Adrenal gland (tissue), 5 donors: ENCODE measurements around the gene ZNF135.

ENCODE experiments used
- POLR2A ChIP-seq, 2 donors: fragments of 450-650 bp; IDR thresholded peaks; one replicate each; pipeline ENCODE4 v1.6.1; 2017; ENCODE audit warnings: antibody characterized with exemption in 2 of 2, mild to moderate bottlenecking in 2 of 2, moderate library complexity in 1 of 2
- TF ChIP-seq, protein P1 (sequence below), 6 experiments: fragments of 450-650 bp in 4 of 6; fragments of 200-600 bp in 2 of 6; sonication (generic) in 1 of 6; IDR thresholded peaks; 1 replicate in 5 of 6; 2 replicates in 1 of 6; pipeline versions ENCODE4 v1.5.1 to v1.8.0; 2016 to 2021; ENCODE audit warnings: antibody characterized with exemption in 6 of 6, mild to moderate bottlenecking in 2 of 6, moderate library complexity in 1 of 6
- donor health status: DM: no; HTN: no; CAD: no.

DNA sequence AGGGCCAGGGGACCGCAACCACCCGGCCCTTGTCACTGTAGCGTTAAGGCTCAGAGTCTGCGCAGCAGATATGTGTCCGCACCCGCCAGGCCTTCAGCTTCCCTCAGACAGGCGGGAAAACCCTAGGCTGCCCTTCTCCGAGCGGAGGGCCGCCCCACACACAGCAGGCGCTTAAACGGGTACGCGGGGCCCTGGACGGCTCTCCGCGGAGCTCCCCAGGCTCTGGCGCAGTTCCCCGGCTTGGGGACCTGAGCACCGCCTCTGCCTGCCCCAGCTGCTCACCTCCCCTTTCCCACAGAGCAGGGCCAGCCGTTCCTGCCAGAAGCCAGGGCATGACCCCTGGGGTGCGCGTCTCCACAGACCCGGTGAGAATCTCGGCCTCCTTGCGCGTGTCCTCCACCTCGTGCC lies 593 bp downstream of the ZNF135 start:
- TF ChIP-seq, protein P1, sequence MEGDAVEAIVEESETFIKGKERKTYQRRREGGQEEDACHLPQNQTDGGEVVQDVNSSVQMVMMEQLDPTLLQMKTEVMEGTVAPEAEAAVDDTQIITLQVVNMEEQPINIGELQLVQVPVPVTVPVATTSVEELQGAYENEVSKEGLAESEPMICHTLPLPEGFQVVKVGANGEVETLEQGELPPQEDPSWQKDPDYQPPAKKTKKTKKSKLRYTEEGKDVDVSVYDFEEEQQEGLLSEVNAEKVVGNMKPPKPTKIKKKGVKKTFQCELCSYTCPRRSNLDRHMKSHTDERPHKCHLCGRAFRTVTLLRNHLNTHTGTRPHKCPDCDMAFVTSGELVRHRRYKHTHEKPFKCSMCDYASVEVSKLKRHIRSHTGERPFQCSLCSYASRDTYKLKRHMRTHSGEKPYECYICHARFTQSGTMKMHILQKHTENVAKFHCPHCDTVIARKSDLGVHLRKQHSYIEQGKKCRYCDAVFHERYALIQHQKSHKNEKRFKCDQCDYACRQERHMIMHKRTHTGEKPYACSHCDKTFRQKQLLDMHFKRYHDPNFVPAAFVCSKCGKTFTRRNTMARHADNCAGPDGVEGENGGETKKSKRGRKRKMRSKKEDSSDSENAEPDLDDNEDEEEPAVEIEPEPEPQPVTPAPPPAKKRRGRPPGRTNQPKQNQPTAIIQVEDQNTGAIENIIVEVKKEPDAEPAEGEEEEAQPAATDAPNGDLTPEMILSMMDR (IDR thresholded peaks at IDR 0.05), result no peak
- no peak for TF ChIP-seq POLR2A (IDR thresholded peaks at IDR 0.05)
